H1 (cell line): ENCODE measurements around the gene PRKN. TPM values are rescaled to one million over a fixed set of nuclear protein-coding genes. Genes with fewer than 3 reads are reported as not detected.

ENCODE experiments used
- CTCF ChIA-PET: fragments of 300-600 bp; sonication (Branson Sonifier 250); formaldehyde crosslinking; loops from one replicate; lab custom pipeline; 2021; ENCODE audit not compliant: partially characterized antibody; lab: Charles Lee
- POLR2A ChIA-PET: fragments of 300-600 bp; sonication (Branson Sonifier 250); formaldehyde crosslinking; loops from one replicate; lab custom pipeline; 2021; ENCODE audit warnings: inconsistent platforms; ENCODE audit not compliant: partially characterized antibody; lab: Charles Lee
- DNase-seq, 2 experiments: peaks; one replicate each; pipeline versions ENCODE4 v3.0.0 to v3.0.0-alpha.2; 2010 to 2022; ENCODE audit warnings: low spot score in 2 of 2, low read depth in 1 of 2, mixed read lengths in 1 of 2
- FAIRE-seq: peaks from 2 replicates; lab custom pipeline; 2011; peaks lifted over from hg19 to GRCh38; lab: Jason Lieb, UNC
- H2AFZ ChIP-seq: 2 replicates; pipeline ENCODE4 v1.8.1; 2012; ENCODE audit warnings: low read length, inconsistent platforms
- H2AK5ac ChIP-seq: 2 replicates; pipeline ENCODE4 v1.6.1; 2013; ENCODE audit warnings: low read depth, low read length
- H2BK120ac ChIP-seq: replicated peaks from 2 replicates; pipeline ENCODE3; 2013; ENCODE audit warnings: low read depth, low read length, inconsistent platforms
- H2BK12ac ChIP-seq: 2 replicates; pipeline ENCODE4 v1.6.1; 2013; ENCODE audit warnings: low read depth, low read length
- H2BK15ac ChIP-seq: 2 replicates; pipeline ENCODE4 v1.6.1; 2013; ENCODE audit warnings: low read length
- H2BK20ac ChIP-seq: 2 replicates; pipeline ENCODE4 v1.6.1; 2013; ENCODE audit warnings: low read length
- H2BK5ac ChIP-seq: 2 replicates; pipeline ENCODE4 v1.6.1; 2013; ENCODE audit warnings: low read depth, low read length
- H3K14ac ChIP-seq: 2 replicates; pipeline ENCODE4 v1.6.1; 2013; ENCODE audit warnings: inconsistent platforms; ENCODE audit not compliant: insufficient read length
- H3K18ac ChIP-seq: 2 replicates; pipeline ENCODE4 v1.6.1; 2013; ENCODE audit warnings: low read length; ENCODE audit errors: extremely low read depth
- H3K23ac ChIP-seq: 2 replicates; pipeline ENCODE4 v1.6.1; 2013; ENCODE audit warnings: inconsistent platforms; ENCODE audit not compliant: insufficient read length
- H3K23me2 ChIP-seq: 2 replicates; pipeline ENCODE4 v1.6.1; 2013; ENCODE audit warnings: low read depth, low read length
- H3K27ac ChIP-seq: 2 replicates; pipeline ENCODE4 v1.6.1; 2011; ENCODE audit warnings: low read depth, low read length, inconsistent platforms
- H3K27me3 ChIP-seq, 4 experiments: replicated peaks in 1 of 4; 1 replicate in 1 of 4; 2 replicates in 3 of 4; pipeline versions ENCODE4 v1.6.1 to v1.8.1; 2011 to 2013; ENCODE audit warnings: low read length in 3 of 4, mild to moderate bottlenecking in 3 of 4, inconsistent platforms in 2 of 4, mixed read lengths in 2 of 4, moderate library complexity in 1 of 4; ENCODE audit not compliant: control insufficient read depth in 3 of 4, insufficient read depth in 3 of 4; ENCODE audit errors: extremely low read depth in 1 of 4
- H3K36me3 ChIP-seq, 4 experiments: 2 replicates each; pipeline versions ENCODE4 v1.6.1 to v1.8.1; 2011 to 2013; ENCODE audit warnings: mild to moderate bottlenecking in 4 of 4, low read length in 3 of 4, moderate library complexity in 2 of 4, control low read depth in 1 of 4, inconsistent platforms in 1 of 4; ENCODE audit not compliant: insufficient read depth in 4 of 4, control insufficient read depth in 2 of 4
- H3K4ac ChIP-seq: replicated peaks from 2 replicates; pipeline ENCODE3; 2013; ENCODE audit warnings: low read length, low read depth, mixed read lengths, inconsistent platforms; ENCODE audit not compliant: insufficient read length
- H3K4me1 ChIP-seq, 4 experiments: replicated peaks in 1 of 4; 1 replicate in 1 of 4; 2 replicates in 3 of 4; pipeline versions ENCODE4 v1.6.1 to v1.8.1; 2011 to 2013; ENCODE audit warnings: low read length in 3 of 4, inconsistent platforms in 2 of 4, mixed read lengths in 1 of 4; ENCODE audit not compliant: insufficient read depth in 4 of 4, control insufficient read depth in 3 of 4
- H3K4me2 ChIP-seq, 2 experiments: 2 replicates each; pipeline versions ENCODE4 v1.6.1 to v1.8.1; 2011 to 2013; ENCODE audit warnings: low read depth in 2 of 2, low read length in 2 of 2, control low read depth in 1 of 2, inconsistent platforms in 1 of 2, mild to moderate bottlenecking in 1 of 2; ENCODE audit not compliant: insufficient read depth in 1 of 2
- H3K4me3 ChIP-seq, 4 experiments: fragments of 200-600, 300-600 bp in 1 of 4; sonication (generic), shearing (Covaris generic), sonication (Bioruptor Twin) in 1 of 4; 2 replicates each; pipeline versions ENCODE4 v1.5.1 to v1.8.1; 2011 to 2016; ENCODE audit warnings: low read length in 4 of 4, low read depth in 3 of 4, control low read depth in 2 of 4, inconsistent platforms in 2 of 4, mild to moderate bottlenecking in 2 of 4, mixed read lengths in 1 of 4, moderate library complexity in 1 of 4; ENCODE audit not compliant: insufficient read depth in 2 of 4; ENCODE audit errors: extremely low read depth in 1 of 4
- H3K56ac ChIP-seq: replicated peaks from 2 replicates; pipeline ENCODE3; 2013; ENCODE audit warnings: low read depth, mild to moderate bottlenecking, mixed read lengths, low read length, inconsistent platforms; ENCODE audit not compliant: insufficient read length
- H3K79me1 ChIP-seq: 2 replicates; pipeline ENCODE4 v1.6.1; 2013; ENCODE audit warnings: low read depth, low read length, control low read depth
- H3K79me2 ChIP-seq, 2 experiments: 2 replicates each; pipeline versions ENCODE4 v1.6.1 to v1.8.1; 2012 to 2013; ENCODE audit warnings: low read length in 2 of 2, mild to moderate bottlenecking in 2 of 2, inconsistent platforms in 1 of 2; ENCODE audit not compliant: insufficient read depth in 2 of 2, control insufficient read depth in 1 of 2
- H3K9ac ChIP-seq, 4 experiments: replicated peaks in 1 of 4; 1 replicate in 1 of 4; 2 replicates in 3 of 4; pipeline versions ENCODE4 v1.6.1 to v1.8.1; 2011 to 2013; ENCODE audit warnings: low read depth in 3 of 4, low read length in 3 of 4, control low read depth in 2 of 4, mild to moderate bottlenecking in 2 of 4, moderate library complexity in 2 of 4, inconsistent platforms in 1 of 4; ENCODE audit errors: extremely low read depth in 1 of 4
- H3K9me3 ChIP-seq, 2 experiments: 2 replicates each; pipeline versions ENCODE4 v1.6.1 to v1.8.1; 2012 to 2013; ENCODE audit warnings: mild to moderate bottlenecking in 2 of 2, moderate library complexity in 2 of 2, control low read depth in 1 of 2, inconsistent platforms in 1 of 2, low read depth in 1 of 2, low read length in 1 of 2, mixed read lengths in 1 of 2; ENCODE audit not compliant: insufficient read depth in 2 of 2
- H4K20me1 ChIP-seq, 2 experiments: replicated peaks in 1 of 2; 2 replicates each; pipeline versions ENCODE3 to v1.8.1; 2011 to 2013; ENCODE audit warnings: inconsistent platforms in 2 of 2, low read length in 2 of 2, mild to moderate bottlenecking in 1 of 2; ENCODE audit not compliant: insufficient read depth in 2 of 2, control insufficient read depth in 1 of 2
- H4K5ac ChIP-seq: 2 replicates; pipeline ENCODE4 v1.6.1; 2013; ENCODE audit warnings: low read length, low read depth, mixed read lengths, inconsistent platforms; ENCODE audit not compliant: insufficient read length
- H4K8ac ChIP-seq: 2 replicates; pipeline ENCODE4 v1.8.0; 2013; ENCODE audit warnings: mild to moderate bottlenecking, moderate library complexity, low read length, inconsistent platforms; ENCODE audit not compliant: insufficient read depth; ENCODE audit errors: extremely low read depth
- H4K91ac ChIP-seq: replicated peaks from 2 replicates; pipeline ENCODE3; 2013; ENCODE audit warnings: low read length, mixed read lengths, inconsistent platforms; ENCODE audit not compliant: insufficient read length
- HDAC6 ChIP-seq: IDR thresholded peaks from one replicate; pipeline ENCODE4 v1.7.1; 2012; ENCODE audit warnings: low read depth, mild to moderate bottlenecking, inconsistent platforms, low read length, moderate library complexity
- SP2 ChIP-seq: IDR thresholded peaks from 2 replicates; pipeline ENCODE4 v1.6.1; 2012; ENCODE audit warnings: mild to moderate bottlenecking, low read length, inconsistent platforms
- TAF7 ChIP-seq: optimal IDR thresholded peaks from 2 replicates; pipeline ENCODE3; 2011; ENCODE audit warnings: low read depth, mild to moderate bottlenecking, inconsistent platforms, low read length, moderate library complexity, borderline replicate concordance
- WGBS, 2 experiments: shearing (Covaris generic) in 1 of 2; methylation state at CpG; one replicate each; pipeline versions ENCODE4 v1.1.6 to v1.1.7; 2013 to 2015; ENCODE audit warnings: low lambda C conversion rate in 2 of 2, mixed read lengths in 2 of 2, inconsistent platforms in 1 of 2, low coverage in 1 of 2, missing lambda C conversion rate in 1 of 2; ENCODE audit not compliant: insufficient replicate concordance in 2 of 2, insufficient coverage in 1 of 2, insufficient read length in 1 of 2; ENCODE audit errors: extremely low coverage in 1 of 2, missing lambda C conversion rate in 1 of 2; 5-methylcytosine and 5-hydroxymethylcytosine counted together
- polyA plus RNA-seq, 7 experiments: library from polyadenylated mRNA; depleted of rRNA in 3 of 7; stranded (reverse) in 5 of 7; unstranded in 2 of 7; fragments of >200 nt in 5 of 7; fragments of 200-250 nt in 2 of 7; gene quantifications; 1 replicate in 5 of 7; 2 replicates in 1 of 7; 4 replicates in 1 of 7; pipeline versions ENCODE4 v1.2.1 to v1.2.3, GENCODE V29; 2011 to 2013; ENCODE audit warnings: missing spikeins in 2 of 7, mixed read lengths in 2 of 7
- total RNA-seq: library from RNA; stranded (reverse); fragmentation: NEBNext Ultra II Directional; extraction: Animal tissue kit (Norgen Biotek cat#: 25700); gene quantifications from 2 replicates; pipeline ENCODE4 v1.2.1, GENCODE V29; 2021

Gene PRKN
- total and polyA plus RNA-seq, 2 of the 8 experiments (the other 6 are each of a cell fraction or from before 2014, with no cell fraction given), result 0.13 to 0.29 TPM

GRCh38 chr6:161701056-161701455 lies 1026.5 kb downstream of the PRKN start:
- no peak overlapping the region for H3K18ac ChIP-seq
- H4K20me1 ChIP-seq, result no peaks in the 10 kb centered on the region
- no peak overlapping the region for H3K4me3 ChIP-seq
- H2AK5ac ChIP-seq, result no peak overlapping the region
- 86% methylated on average over 1 of the region's 1 CpG; no CpG with 5 or more reads in 1 of the 2 experiments for WGBS, 2 experiments
- no peak overlapping the region for H2BK20ac ChIP-seq
- TF ChIP-seq HDAC6, result no peak
- no peak for TF ChIP-seq TAF7
- TF ChIP-seq SP2, result no peak
- TF ChIP-seq, all 59 proteins: peak for 0
- FAIRE-seq (no peak), DNase-seq (no peak)
- Histone ChIP-seq H3K36me3 (no peaks in the 10 kb centered on the region), H3K27ac (no peak overlapping the region), H3K23me2 (no peaks in the 10 kb centered on the region), H4K91ac (no peak overlapping the region), H3K27me3 (peaks cover 0 to 2% (median 0%) of the 10 kb centered on the region in 4 experiments; a peak in 1 of 7 replicates), H3K14ac (no peak overlapping the region), H3K4me2 (no peak overlapping the region), H3K4me1 (no peaks in the 10 kb centered on the region), H3K79me1 (no peaks in the 10 kb centered on the region), H4K5ac (no peak overlapping the region), H2AFZ (no peak overlapping the region), H2BK12ac (no peak overlapping the region), H2BK120ac (no peak overlapping the region), H3K56ac (no peak overlapping the region), H2BK5ac (no peak overlapping the region), H3K23ac (no peak overlapping the region), H3K9me3 (no peaks in the 10 kb centered on the region), H3K4ac (no peak overlapping the region), H2BK15ac (no peak overlapping the region), H4K8ac (no peak overlapping the region), H3K9ac (no peak overlapping the region), H3K79me2 (no peaks in the 10 kb centered on the region)
- CTCF ChIA-PET, result no interaction called here
- POLR2A ChIA-PET, result no interaction called here
